ENCODE results near the gene MLIP.

DNA sequence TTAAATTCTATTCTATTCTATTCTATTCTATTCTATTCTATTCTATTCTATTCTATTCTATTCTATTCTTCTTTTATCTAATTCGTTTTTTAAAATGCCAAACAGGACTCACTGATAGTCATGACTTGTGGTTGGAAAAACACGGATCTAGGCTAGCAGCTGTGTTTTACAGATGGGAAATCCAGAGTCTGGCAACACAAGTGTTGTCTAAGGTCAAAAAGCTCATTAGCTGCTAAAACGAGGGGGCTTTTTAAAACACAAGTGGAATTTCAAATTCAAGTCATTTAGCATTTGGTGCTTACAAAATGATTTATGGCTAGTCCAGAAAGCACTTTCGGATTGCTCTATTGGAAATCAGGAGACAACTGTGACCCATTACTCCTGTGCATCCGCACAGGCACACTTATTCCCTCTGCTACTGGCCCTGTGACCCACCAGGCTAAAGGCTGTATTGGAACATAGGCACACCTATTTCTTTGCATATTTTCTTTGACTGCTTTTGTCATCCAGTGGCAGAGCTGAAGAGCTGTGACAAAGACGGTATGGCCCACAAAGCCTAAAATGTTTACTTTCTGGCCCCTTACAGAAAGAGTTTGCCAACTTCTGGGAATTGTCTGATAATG lies 17.8 kb upstream of the MLIP start:
- TF ChIP-seq POLR2A (IDR thresholded peaks at IDR 0.05) (no peak), EP300 (IDR thresholded peaks at IDR 0.05) (no peak)
- TF ChIP-seq, protein P1, sequence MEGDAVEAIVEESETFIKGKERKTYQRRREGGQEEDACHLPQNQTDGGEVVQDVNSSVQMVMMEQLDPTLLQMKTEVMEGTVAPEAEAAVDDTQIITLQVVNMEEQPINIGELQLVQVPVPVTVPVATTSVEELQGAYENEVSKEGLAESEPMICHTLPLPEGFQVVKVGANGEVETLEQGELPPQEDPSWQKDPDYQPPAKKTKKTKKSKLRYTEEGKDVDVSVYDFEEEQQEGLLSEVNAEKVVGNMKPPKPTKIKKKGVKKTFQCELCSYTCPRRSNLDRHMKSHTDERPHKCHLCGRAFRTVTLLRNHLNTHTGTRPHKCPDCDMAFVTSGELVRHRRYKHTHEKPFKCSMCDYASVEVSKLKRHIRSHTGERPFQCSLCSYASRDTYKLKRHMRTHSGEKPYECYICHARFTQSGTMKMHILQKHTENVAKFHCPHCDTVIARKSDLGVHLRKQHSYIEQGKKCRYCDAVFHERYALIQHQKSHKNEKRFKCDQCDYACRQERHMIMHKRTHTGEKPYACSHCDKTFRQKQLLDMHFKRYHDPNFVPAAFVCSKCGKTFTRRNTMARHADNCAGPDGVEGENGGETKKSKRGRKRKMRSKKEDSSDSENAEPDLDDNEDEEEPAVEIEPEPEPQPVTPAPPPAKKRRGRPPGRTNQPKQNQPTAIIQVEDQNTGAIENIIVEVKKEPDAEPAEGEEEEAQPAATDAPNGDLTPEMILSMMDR (IDR thresholded peaks at IDR 0.05) = no peak
